Measurements from ENCODE around the gene NLGN4Y.

DNA sequence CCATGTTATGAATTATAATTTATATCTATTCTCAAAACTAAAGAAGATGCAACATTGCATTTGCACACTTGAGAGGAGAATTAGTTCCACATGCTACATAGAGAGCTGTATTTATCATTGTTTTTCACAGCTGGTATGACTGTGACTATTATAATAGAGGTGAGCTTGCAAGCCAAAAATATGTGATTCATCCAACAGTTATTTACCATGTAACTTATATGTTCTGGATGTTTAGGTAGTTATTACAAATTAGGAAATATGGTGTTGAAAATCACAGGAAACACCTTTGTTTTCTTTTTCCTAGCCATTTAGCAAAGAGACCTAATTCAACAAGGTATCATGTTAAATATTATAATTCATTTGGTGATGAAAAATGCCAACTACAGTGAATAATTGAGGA lies 183.8 kb downstream of the NLGN4Y start:
- TF ChIP-seq, protein P1, sequence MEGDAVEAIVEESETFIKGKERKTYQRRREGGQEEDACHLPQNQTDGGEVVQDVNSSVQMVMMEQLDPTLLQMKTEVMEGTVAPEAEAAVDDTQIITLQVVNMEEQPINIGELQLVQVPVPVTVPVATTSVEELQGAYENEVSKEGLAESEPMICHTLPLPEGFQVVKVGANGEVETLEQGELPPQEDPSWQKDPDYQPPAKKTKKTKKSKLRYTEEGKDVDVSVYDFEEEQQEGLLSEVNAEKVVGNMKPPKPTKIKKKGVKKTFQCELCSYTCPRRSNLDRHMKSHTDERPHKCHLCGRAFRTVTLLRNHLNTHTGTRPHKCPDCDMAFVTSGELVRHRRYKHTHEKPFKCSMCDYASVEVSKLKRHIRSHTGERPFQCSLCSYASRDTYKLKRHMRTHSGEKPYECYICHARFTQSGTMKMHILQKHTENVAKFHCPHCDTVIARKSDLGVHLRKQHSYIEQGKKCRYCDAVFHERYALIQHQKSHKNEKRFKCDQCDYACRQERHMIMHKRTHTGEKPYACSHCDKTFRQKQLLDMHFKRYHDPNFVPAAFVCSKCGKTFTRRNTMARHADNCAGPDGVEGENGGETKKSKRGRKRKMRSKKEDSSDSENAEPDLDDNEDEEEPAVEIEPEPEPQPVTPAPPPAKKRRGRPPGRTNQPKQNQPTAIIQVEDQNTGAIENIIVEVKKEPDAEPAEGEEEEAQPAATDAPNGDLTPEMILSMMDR (IDR thresholded peaks at IDR 0.05) = no peak
- TF ChIP-seq POLR2A (IDR thresholded peaks at IDR 0.05) = no peak
